ENCODE measurements around the gene SON.
"Not testable (repeated sequence)": the region's sequence is repeated elsewhere in the genome, so short reads cannot be mapped to it uniquely, and the experiment has no call there.

Gene SON

GRCh38 chr21:33588485-33589335 lies 45.9 kb downstream of the SON start, which contains the start of gene DONSON:
Gene DONSON (minus strand): TSS chr21:33588684. CDS start chr21:33588641, 43 bp downstream.
- TF ChIP-seq, protein P1, sequence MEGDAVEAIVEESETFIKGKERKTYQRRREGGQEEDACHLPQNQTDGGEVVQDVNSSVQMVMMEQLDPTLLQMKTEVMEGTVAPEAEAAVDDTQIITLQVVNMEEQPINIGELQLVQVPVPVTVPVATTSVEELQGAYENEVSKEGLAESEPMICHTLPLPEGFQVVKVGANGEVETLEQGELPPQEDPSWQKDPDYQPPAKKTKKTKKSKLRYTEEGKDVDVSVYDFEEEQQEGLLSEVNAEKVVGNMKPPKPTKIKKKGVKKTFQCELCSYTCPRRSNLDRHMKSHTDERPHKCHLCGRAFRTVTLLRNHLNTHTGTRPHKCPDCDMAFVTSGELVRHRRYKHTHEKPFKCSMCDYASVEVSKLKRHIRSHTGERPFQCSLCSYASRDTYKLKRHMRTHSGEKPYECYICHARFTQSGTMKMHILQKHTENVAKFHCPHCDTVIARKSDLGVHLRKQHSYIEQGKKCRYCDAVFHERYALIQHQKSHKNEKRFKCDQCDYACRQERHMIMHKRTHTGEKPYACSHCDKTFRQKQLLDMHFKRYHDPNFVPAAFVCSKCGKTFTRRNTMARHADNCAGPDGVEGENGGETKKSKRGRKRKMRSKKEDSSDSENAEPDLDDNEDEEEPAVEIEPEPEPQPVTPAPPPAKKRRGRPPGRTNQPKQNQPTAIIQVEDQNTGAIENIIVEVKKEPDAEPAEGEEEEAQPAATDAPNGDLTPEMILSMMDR (conservative IDR thresholded peaks at IDR 0.05; ENCODE audit: low read depth, low read length): no peak
- H3K4me3 ChIP-seq (ENCODE audit: low read depth, low read length): peak within 1 kb of the TSS; percentile 75
- DNase-seq (ENCODE audit: low read depth): peak; percentile 77

GRCh38 chr21:33598051-33598450 lies 55.2 kb downstream of the SON start:
- H3K4me3 ChIP-seq (ENCODE audit: low read depth, low read length): no peak overlapping the region
- TF ChIP-seq, protein P1 (conservative IDR thresholded peaks at IDR 0.05; ENCODE audit: low read depth, low read length): no peak
- DNase-seq (ENCODE audit: low read depth): no peak

DNA sequence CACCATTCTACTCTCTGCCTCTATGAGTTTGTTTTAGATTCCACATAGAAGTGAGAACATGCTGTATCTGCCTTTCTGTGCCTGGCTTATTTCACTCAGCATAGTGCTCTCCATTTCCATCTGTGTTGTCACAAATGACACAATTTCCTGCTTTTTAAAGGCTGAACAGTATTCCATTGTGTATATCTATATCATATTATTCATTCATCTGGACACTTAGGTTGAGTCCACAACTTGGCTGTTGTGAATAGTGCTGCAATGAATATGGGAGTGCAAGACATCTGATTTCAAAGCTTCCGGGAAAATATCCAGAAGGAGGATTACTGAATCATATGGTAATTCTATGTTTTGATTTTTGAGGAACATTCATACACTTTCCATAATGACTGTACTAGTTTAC lies 65.7 kb downstream of the SON start:
- H3K4me3 ChIP-seq (ENCODE audit: low read depth, low read length): no peak overlapping the region
- DNase-seq (ENCODE audit: low read depth): no peak
- TF ChIP-seq, protein P1 (conservative IDR thresholded peaks at IDR 0.05; ENCODE audit: low read depth, low read length): no peak

GRCh38 chr21:33611006-33611744 lies 68.3 kb downstream of the SON start:
- DNase-seq (ENCODE audit: low read depth): no peak
- no peak overlapping the region for H3K4me3 ChIP-seq (ENCODE audit: low read depth, low read length)
- TF ChIP-seq, protein P1 (conservative IDR thresholded peaks at IDR 0.05; ENCODE audit: low read depth, low read length): no peak

- DNase-seq (ENCODE audit: low read depth): not testable (repeated sequence)
Measured at GRCh38 chr21:33617565-33617964, 74.7 kb downstream of the SON start.

GRCh38 chr21:33618407-33618806 lies 75.6 kb downstream of the SON start:
- H3K4me3 ChIP-seq (ENCODE audit: low read depth, low read length): no peak overlapping the region
- no peak for DNase-seq (ENCODE audit: low read depth)
- TF ChIP-seq, protein P1 (conservative IDR thresholded peaks at IDR 0.05; ENCODE audit: low read depth, low read length): no peak

More at GRCh38 chr21:33617565-33617964, 74.7 kb downstream of the SON start:
- H3K4me3 ChIP-seq (ENCODE audit: low read depth, low read length): not testable (repeated sequence)

GRCh38 chr21:33619726-33620125 lies 76.9 kb downstream of the SON start:
- TF ChIP-seq, protein P1 (conservative IDR thresholded peaks at IDR 0.05; ENCODE audit: low read depth, low read length): no peak
- peak; percentile 22 for DNase-seq (ENCODE audit: low read depth)
- no peak overlapping the region for H3K4me3 ChIP-seq (ENCODE audit: low read depth, low read length)
